Left lung (tissue), 10 donors: ENCODE results near the gene EPB41L5. TPM values are rescaled to one million over a fixed set of nuclear protein-coding genes. Genes with fewer than 3 reads are reported as not detected.

Experiments
- ATAC-seq: fragments of 200-7000 bp; cut with Tn5 transposase; one replicate; pipeline ENCODE4 v1.9.1; 2020; ENCODE audit warnings: moderate library complexity
- DNase-seq, 4 donors: peaks; one replicate each; pipeline ENCODE4 v3.0.0-alpha.2; 2013 to 2020
- H3K27ac ChIP-seq, 2 donors: fragments of 200-600 bp; sonication (generic) in 1 of 2; one replicate each; pipeline versions ENCODE4 v1.5.0 to v1.8.0; 2020 to 2021
- H3K27me3 ChIP-seq, 2 donors: fragments of 200-600 bp; sonication (generic) in 1 of 2; one replicate each; pipeline versions ENCODE4 v1.5.0 to v1.8.0; 2020 to 2021
- H3K36me3 ChIP-seq, 2 donors: fragments of 200-600 bp; sonication (generic) in 1 of 2; one replicate each; pipeline versions ENCODE4 v1.5.0 to v1.8.0; 2020 to 2021
- H3K4me1 ChIP-seq, 2 donors: fragments of 200-600 bp; one replicate each; pipeline ENCODE4 v1.8.0; 2021
- H3K4me3 ChIP-seq, 2 donors: fragments of 200-600 bp; sonication (generic) in 1 of 2; one replicate each; pipeline versions ENCODE4 v1.5.0 to v1.8.0; 2020 to 2021; ENCODE audit warnings: mild to moderate bottlenecking in 1 of 2
- H3K9me3 ChIP-seq, 2 donors: fragments of 200-600 bp; sonication (generic) in 1 of 2; one replicate each; pipeline versions ENCODE4 v1.5.0 to v1.8.0; 2020 to 2021
- CTCF ChIP-seq, 2 donors: fragments of 200-600 bp; sonication (generic) in 1 of 2; IDR thresholded peaks; one replicate each; pipeline versions ENCODE4 v1.5.0 to v1.8.0; 2021; ENCODE audit warnings: antibody characterized with exemption in 2 of 2
- intact Hi-C, 2 donors: fragments of 100-400 bp; cut with DNase I; formaldehyde crosslinking; loops; one replicate each; pipeline versions ENCODE4 v1.11.2 to v1.14.2; 2022
- polyA plus RNA-seq, 6 donors: library from polyadenylated mRNA; unstranded; fragments of 120-200 nt; gene quantifications; one replicate each; pipeline ENCODE4 v1.2.1, GENCODE V29; 2013; ENCODE audit not compliant: insufficient read length in 6 of 6
- total RNA-seq, 2 donors: library from RNA; stranded (reverse); fragmentation: NEBNext Ultra II Directional; extraction: Animal tissue kit (Norgen Biotek cat#: 25700); gene quantifications; one replicate each; pipeline ENCODE4 v1.2.1, GENCODE V29; 2021
- donor health status: DM: no; HTN: yes; CAD: no.
- donor health status: DM: no; HTN: no; CAD: no.

The EPB41L5 gene
- total and polyA plus RNA-seq, 8 donors, result 36.0 to 53.8 (median 38.9) TPM

DNA sequence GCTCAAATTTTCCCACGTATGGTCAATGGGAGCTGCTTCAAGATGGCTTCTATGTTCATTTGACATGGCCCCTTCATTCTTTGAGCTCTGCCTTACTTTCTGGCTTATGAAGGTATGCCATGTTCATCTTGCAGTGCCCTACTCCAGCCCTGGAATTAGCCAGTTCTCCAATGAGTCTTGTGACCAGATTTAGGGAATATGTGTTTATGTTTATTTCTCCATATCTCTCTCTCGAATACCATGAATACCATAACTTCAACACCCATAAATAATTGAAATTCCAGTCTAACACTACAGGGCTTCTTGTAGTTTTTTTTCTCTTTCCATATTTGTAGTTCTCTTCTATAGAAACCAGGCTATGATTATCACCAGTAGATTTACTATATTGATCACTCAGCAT, 39.7 kb downstream of the EPB41L5 start:
- no peak for TF ChIP-seq CTCF (IDR thresholded peaks at IDR 0.05)
- Histone ChIP-seq H3K4me1 (no peaks in the 10 kb centered on the region), H3K27ac (no peak overlapping the region), H3K4me3 (no peak overlapping the region), H3K27me3 (no peaks in the 10 kb centered on the region), H3K9me3 (peaks cover 0 to 11% of the 10 kb centered on the region in 2 donors), H3K36me3 (peaks cover 0 to 6% of the 10 kb centered on the region in 2 donors)
- intact Hi-C loops, result no loop called here
- ATAC-seq (no peak), DNase-seq (no peak)

DNA sequence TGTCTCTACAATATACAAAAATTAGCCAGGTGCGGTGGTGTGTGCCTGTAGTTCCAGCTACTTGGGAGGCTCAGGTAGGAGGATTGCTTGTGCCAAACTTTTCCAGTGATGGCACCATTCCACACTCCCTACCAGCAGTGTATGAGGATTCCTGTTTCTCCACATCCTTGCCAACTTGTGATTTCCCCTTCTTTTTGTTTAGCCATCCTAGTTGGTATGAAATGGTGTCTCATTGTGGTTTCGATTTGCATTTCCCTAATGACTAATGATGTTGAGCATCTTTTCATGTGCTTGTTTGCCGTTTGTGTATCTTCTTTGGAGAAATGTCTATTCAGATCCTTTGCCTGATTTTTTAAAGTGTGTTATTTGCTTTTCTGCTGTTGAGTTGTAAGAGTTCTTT, 41.0 kb downstream of the EPB41L5 start:
- Histone ChIP-seq H3K4me1 (no peaks in the 10 kb centered on the region), H3K27me3 (no peaks in the 10 kb centered on the region), H3K9me3 (peaks cover 0 to 11% of the 10 kb centered on the region in 2 donors), H3K27ac (no peak overlapping the region), H3K4me3 (no peak overlapping the region), H3K36me3 (peaks cover 0 to 6% of the 10 kb centered on the region in 2 donors)
- DNase-seq, result no peak
- intact Hi-C loops, result no loop called here
- TF ChIP-seq CTCF (IDR thresholded peaks at IDR 0.05), result no peak
- ATAC-seq, result no peak

- TF ChIP-seq CTCF (IDR thresholded peaks at IDR 0.05), result no peak
- intact Hi-C loops, result no loop called here
- peaks cover 0 to 5% of the 10 kb centered on the region in 2 donors for H3K4me1 ChIP-seq
- H3K9me3 ChIP-seq, result no peaks in the 10 kb centered on the region
- DNase-seq (no peak), ATAC-seq (no peak)
- no peaks in the 10 kb centered on the region for H3K27me3 ChIP-seq
- H3K36me3 ChIP-seq, result no peaks in the 10 kb centered on the region
- H3K4me3 ChIP-seq, result no peak overlapping the region
- no peak overlapping the region for H3K27ac ChIP-seq
Measured at GRCh38 chr2:120059483-120059882, 46.6 kb downstream of the EPB41L5 start.

DNA sequence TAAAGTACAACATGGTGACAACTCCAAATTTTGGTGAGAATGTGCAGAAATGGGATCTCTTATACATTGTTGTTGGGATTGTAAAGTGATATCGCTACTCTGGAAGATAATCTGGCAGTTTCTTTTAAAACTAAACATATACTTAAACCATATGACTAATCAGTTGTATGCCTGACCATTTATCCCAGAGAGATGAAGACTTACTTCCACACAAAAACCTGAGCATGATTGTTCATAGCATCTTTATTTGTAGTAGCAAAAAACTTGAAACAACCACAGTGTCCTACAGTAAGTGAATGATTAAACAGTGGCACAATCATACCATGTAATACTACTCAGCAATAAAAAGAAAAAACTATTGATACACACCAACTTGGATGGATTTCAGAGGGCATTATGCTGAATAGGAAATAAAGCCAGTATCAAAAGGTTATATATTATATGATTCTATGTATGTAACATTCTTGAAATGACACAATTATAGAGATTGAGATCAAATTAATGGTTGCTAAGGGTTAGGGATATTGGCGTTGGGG, 47.3 kb downstream of the EPB41L5 start:
- ATAC-seq (no peak), DNase-seq (no peak)
- H3K27me3 ChIP-seq, result no peaks in the 10 kb centered on the region
- no peaks in the 10 kb centered on the region for H3K36me3 ChIP-seq
- H3K4me3 ChIP-seq, result no peak overlapping the region
- no peak overlapping the region for H3K27ac ChIP-seq
- intact Hi-C loops, result no loop called here
- peaks cover 0 to 5% of the 10 kb centered on the region in 2 donors for H3K4me1 ChIP-seq
- no peaks in the 10 kb centered on the region for H3K9me3 ChIP-seq
- no peak for TF ChIP-seq CTCF (IDR thresholded peaks at IDR 0.05)

DNA sequence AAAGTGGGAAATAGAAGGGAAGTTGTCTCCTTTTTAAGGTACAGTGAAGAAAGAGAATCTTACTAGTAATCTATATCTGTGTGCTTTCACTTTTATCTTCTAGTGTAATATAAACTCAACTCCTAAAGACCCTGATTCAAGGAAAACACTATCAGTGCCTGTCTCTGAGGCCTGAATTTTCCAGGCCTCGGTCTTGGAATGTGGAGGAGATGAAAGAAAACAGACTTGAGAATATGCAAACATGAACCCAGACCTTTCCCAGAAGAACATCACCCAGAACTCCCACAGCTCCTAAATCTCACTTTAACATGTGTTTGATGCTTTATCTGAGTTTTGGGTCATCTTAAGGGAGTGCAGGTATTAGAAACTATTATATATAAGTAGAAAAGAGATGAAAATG, 51.8 kb downstream of the EPB41L5 start:
- Histone ChIP-seq H3K27me3 (no peaks in the 10 kb centered on the region), H3K4me3 (no peak overlapping the region), H3K4me1 (peaks cover 0 to 5% of the 10 kb centered on the region in 2 donors), H3K9me3 (no peaks in the 10 kb centered on the region), H3K36me3 (no peaks in the 10 kb centered on the region), H3K27ac (no peak overlapping the region)
- DNase-seq (no peak), ATAC-seq (peak; percentile 44)
- intact Hi-C loops, result no loop called here
- no peak for TF ChIP-seq CTCF (IDR thresholded peaks at IDR 0.05)
